ENCODE measurements around the gene RBM11. TPM values are rescaled to one million over a fixed set of nuclear protein-coding genes. Genes with fewer than 3 reads are reported as not detected.

The RBM11 gene
- total RNA-seq, 1 experiment from 2014 or later = 4.5 TPM

- BruUV-seq (replicated peaks) = no TSS peak
- Histone ChIP-seq H3K9me3 (ENCODE audit: insufficient read depth, low read depth) (peaks cover 5% of the 10 kb centered on the region; the same call in 1 of the 2 replicates), H3K4me3 (no peak overlapping the region), H3K27me3 (ENCODE audit: insufficient read depth, low read depth) (no peaks in the 10 kb centered on the region), H3K4me2 (no peak overlapping the region), H3K9me2 (ENCODE audit: insufficient read depth) (no peaks in the 10 kb centered on the region), H3K36me3 (ENCODE audit: low read depth) (no peaks in the 10 kb centered on the region), H4K20me1 (ENCODE audit: insufficient read depth) (no peaks in the 10 kb centered on the region), H3K79me2 (ENCODE audit: low read depth) (no peaks in the 10 kb centered on the region), H3K4me1 (replicated peaks; ENCODE audit: insufficient read depth) (no peaks in the 10 kb centered on the region), H3F3A (ENCODE audit: insufficient read depth, low read depth) (no peaks in the 10 kb centered on the region), H2AFZ (no peak overlapping the region), H3K27ac (no peak overlapping the region)
- CTCF ChIA-PET = no interaction called here
- DNase-seq = no peak
- TF ChIP-seq EZH2 (IDR thresholded peaks at IDR 0.05; ENCODE audit: low read depth) = no peak
- TF ChIP-seq CTCF (conservative IDR thresholded peaks at IDR 0.05) = no peak
- POLR2A ChIA-PET (ENCODE audit: unreplicated experiment) = no interaction called here
- intact Hi-C loops (cut with micrococcal nuclease; ENCODE audit: unreplicated experiment) = no loop called here
Measured at GRCh38 chr21:14229399-14229798, 13.4 kb downstream of the RBM11 start.

GRCh38 chr21:14235101-14235500 lies 19.1 kb downstream of the RBM11 start:
- DNase-seq = no peak
- TF ChIP-seq CTCF (conservative IDR thresholded peaks at IDR 0.05) = no peak
- TF ChIP-seq EZH2 (IDR thresholded peaks at IDR 0.05; ENCODE audit: low read depth) = no peak
- POLR2A ChIA-PET (ENCODE audit: unreplicated experiment) = no interaction called here

GRCh38 chr21:14236180-14236579 lies 20.2 kb downstream of the RBM11 start:
- Histone ChIP-seq H3K9me3 (ENCODE audit: insufficient read depth, low read depth) (no peaks in the 10 kb centered on the region), H3K4me1 (replicated peaks; ENCODE audit: insufficient read depth) (no peaks in the 10 kb centered on the region), H4K20me1 (ENCODE audit: insufficient read depth) (no peaks in the 10 kb centered on the region), H3F3A (ENCODE audit: insufficient read depth, low read depth) (no peaks in the 10 kb centered on the region), H3K4me2 (no peak overlapping the region), H3K4me3 (no peak overlapping the region), H2AFZ (no peak overlapping the region), H3K27ac (no peak overlapping the region), H3K27me3 (ENCODE audit: insufficient read depth, low read depth) (no peaks in the 10 kb centered on the region), H3K79me2 (ENCODE audit: low read depth) (no peaks in the 10 kb centered on the region), H3K9me2 (ENCODE audit: insufficient read depth) (no peaks in the 10 kb centered on the region), H3K36me3 (ENCODE audit: low read depth) (no peaks in the 10 kb centered on the region)
- no TSS peak for BruUV-seq (replicated peaks)
- intact Hi-C loops (cut with micrococcal nuclease; ENCODE audit: unreplicated experiment) = no loop called here
- ChIA-PET POLR2A (ENCODE audit: unreplicated experiment) (no interaction called here), CTCF (no interaction called here)
- no peak for DNase-seq
- TF ChIP-seq CTCF (conservative IDR thresholded peaks at IDR 0.05) (no peak), EZH2 (IDR thresholded peaks at IDR 0.05; ENCODE audit: low read depth) (no peak)

More at GRCh38 chr21:14235101-14235500, 19.1 kb downstream of the RBM11 start:
- no peaks in the 10 kb centered on the region for H3F3A ChIP-seq (ENCODE audit: insufficient read depth, low read depth)
- H3K27me3 ChIP-seq (ENCODE audit: insufficient read depth, low read depth) = no peaks in the 10 kb centered on the region
- H3K27ac ChIP-seq = no peak overlapping the region
- H3K4me1 ChIP-seq (replicated peaks; ENCODE audit: insufficient read depth) = no peaks in the 10 kb centered on the region
- H3K9me2 ChIP-seq (ENCODE audit: insufficient read depth) = no peaks in the 10 kb centered on the region
- BruUV-seq (replicated peaks) = no TSS peak
- no peaks in the 10 kb centered on the region for H3K9me3 ChIP-seq (ENCODE audit: insufficient read depth, low read depth)
- no peak overlapping the region for H3K4me2 ChIP-seq
- no peaks in the 10 kb centered on the region for H3K79me2 ChIP-seq (ENCODE audit: low read depth)
- intact Hi-C loops (cut with micrococcal nuclease; ENCODE audit: unreplicated experiment) = no loop called here
- H2AFZ ChIP-seq = no peak overlapping the region
- H4K20me1 ChIP-seq (ENCODE audit: insufficient read depth) = no peaks in the 10 kb centered on the region
- H3K4me3 ChIP-seq = no peak overlapping the region
- H3K36me3 ChIP-seq (ENCODE audit: low read depth) = no peaks in the 10 kb centered on the region
- CTCF ChIA-PET = no interaction called here

All from PC-9 (cell line).